ENCODE measurements around the gene IDE.

GRCh38 chr10:92478536-92478935 is 95.4 kb downstream of the IDE start:
- no peak for TF ChIP-seq CTCF (IDR thresholded peaks at IDR 0.05)
- no peak for TF ChIP-seq POLR2A (IDR thresholded peaks at IDR 0.05)

Measured in right lobe of liver (tissue), 4 donors.